Measurements from ENCODE around the gene LRIT2.

Gene LRIT2

DNA sequence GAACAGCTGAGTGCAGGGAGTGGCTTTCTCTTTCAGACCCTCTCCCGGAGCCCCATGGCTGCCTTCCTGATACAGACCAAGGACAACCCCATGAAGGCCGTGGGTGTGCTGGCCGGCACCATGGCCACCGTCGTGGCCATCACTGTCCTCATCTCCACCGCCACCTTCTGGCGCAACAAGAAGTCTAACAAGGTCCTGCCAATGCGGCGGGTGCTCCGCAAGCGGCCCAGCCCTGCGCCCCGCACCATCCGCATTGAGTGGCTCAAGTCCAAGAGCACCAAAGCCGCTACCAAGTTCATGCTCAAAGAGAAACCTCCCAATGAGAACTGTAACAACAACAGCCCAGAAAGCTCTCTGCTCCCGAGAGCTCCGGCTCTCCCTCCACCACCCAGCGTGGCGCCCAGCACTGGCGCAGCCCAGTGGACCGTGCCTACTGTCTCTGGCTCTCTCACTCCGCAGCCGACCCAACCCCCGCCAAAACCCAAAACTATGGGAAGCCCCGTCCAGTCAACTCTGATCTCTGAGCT is 11.2 kb downstream of the LRIT2 start:
- POLR2A ChIA-PET, result no interaction called here
- TF ChIP-seq, protein P1, sequence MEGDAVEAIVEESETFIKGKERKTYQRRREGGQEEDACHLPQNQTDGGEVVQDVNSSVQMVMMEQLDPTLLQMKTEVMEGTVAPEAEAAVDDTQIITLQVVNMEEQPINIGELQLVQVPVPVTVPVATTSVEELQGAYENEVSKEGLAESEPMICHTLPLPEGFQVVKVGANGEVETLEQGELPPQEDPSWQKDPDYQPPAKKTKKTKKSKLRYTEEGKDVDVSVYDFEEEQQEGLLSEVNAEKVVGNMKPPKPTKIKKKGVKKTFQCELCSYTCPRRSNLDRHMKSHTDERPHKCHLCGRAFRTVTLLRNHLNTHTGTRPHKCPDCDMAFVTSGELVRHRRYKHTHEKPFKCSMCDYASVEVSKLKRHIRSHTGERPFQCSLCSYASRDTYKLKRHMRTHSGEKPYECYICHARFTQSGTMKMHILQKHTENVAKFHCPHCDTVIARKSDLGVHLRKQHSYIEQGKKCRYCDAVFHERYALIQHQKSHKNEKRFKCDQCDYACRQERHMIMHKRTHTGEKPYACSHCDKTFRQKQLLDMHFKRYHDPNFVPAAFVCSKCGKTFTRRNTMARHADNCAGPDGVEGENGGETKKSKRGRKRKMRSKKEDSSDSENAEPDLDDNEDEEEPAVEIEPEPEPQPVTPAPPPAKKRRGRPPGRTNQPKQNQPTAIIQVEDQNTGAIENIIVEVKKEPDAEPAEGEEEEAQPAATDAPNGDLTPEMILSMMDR (IDR thresholded peaks at IDR 0.05; ENCODE audit: control extremely low read depth, extremely low read depth, low read depth, missing control alignments), result no peak
- no peak for DNase-seq (ENCODE audit: extremely low spot score)
- CTCF ChIA-PET, result interaction anchor here (0.7 to 6.9 kb wide), 21 partner anchors 11 to 331 kb away, joined by 3 to 74 read pairs (median 4); partner anchors contain the start of gene GHITM

DNA sequence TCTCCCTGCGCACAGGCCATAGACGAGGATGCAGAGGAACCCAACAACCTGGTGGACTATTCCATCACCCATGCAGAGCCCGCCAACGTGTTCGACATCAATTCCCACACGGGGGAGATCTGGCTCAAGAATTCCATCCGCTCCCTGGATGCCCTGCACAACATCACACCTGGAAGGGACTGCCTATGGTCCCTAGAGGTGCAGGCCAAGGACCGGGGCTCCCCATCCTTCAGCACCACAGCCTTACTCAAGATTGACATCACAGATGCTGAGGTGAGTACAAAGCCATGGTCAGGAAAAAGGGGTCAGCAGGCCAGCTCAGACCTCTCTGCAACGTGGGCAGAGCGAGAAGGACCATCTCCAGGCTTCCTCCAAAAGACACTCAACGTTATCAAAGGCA is 12.3 kb downstream of the LRIT2 start:
- TF ChIP-seq, protein P1 (IDR thresholded peaks at IDR 0.05; ENCODE audit: control extremely low read depth, extremely low read depth, low read depth, missing control alignments), result no peak
- POLR2A ChIA-PET, result no interaction called here
- CTCF ChIA-PET, result interaction anchor here (1.3 to 6.9 kb wide), 5 partner anchors 10 to 324 kb away, joined by 3 to 74 read pairs (median 4); no protein-coding TSS in a partner anchor
- no peak for DNase-seq (ENCODE audit: extremely low spot score)

DNA sequence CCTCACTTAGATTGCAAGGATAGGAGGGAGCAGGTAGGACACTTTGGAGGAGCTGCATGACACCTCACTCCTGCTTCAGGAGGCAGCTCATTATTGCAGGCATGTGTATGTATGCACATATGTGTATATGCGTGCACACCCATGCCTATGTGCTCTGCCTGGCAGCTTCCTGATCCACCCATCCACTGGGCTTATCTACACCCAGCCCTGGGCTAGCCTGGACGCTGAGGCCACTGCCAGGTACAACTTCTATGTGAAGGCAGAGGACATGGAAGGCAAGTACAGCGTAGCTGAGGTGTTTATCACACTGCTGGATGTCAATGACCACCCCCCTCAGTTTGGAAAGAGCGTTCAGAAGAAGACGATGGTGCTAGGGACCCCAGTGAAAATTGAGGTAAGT is 13.3 kb downstream of the LRIT2 start:
- TF ChIP-seq, protein P1 (IDR thresholded peaks at IDR 0.05; ENCODE audit: control extremely low read depth, extremely low read depth, low read depth, missing control alignments), result no peak
- DNase-seq (ENCODE audit: extremely low spot score), result no peak
- ChIA-PET POLR2A (no interaction called here), CTCF (interaction anchor here (1.3 to 6.9 kb wide), 4 partner anchors 9 to 325 kb away, joined by 3 to 74 read pairs (median 8); no protein-coding TSS in a partner anchor)

DNA sequence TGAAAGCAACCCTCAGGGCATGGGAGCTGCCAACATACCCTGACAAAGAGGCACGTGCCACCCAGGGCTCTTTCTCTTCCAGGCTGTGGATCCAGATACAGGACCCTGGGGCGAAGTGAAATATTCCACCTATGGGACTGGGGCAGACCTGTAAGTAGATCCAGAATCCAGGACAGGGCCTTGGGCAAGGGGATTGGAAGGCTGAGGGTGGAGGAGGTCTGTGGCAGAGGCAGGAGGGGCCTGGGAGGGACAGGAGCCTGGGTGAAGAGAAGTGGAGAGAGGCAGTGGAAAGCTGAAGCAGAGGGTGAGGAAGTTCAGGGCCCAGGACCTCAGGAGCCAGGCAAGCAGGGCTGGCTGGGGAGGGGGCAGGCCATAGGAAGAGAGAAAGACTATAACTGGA is 13.8 kb downstream of the LRIT2 start:
- ChIA-PET POLR2A (no interaction called here), CTCF (interaction anchor here (1.3 to 6.9 kb wide), 4 partner anchors 9 to 326 kb away, joined by 3 to 74 read pairs (median 8); no protein-coding TSS in a partner anchor)
- TF ChIP-seq, protein P1 (IDR thresholded peaks at IDR 0.05; ENCODE audit: control extremely low read depth, extremely low read depth, low read depth, missing control alignments), result no peak
- no peak for DNase-seq (ENCODE audit: extremely low spot score)

DNA sequence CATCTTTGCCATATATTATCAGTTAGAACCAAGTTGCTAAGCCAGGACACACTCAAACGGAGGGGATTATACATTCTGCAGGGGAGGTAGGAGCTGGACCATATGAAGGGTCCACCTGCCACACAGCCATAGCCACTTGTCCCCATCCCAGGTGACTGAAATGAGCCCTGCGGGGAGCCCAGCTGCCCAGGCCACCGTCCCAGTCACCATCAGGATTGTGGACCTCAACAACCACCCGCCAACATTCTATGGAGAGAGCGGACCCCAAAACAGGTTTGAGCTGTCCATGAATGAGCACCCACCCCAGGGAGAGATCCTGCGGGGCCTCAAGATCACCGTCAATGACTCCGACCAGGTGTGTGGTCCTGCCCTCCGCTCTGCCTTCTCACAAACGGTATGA is 17.3 kb downstream of the LRIT2 start:
- POLR2A ChIA-PET, result no interaction called here
- CTCF ChIA-PET, result interaction anchor here (1.1 to 10.1 kb wide), 5 partner anchors 9 to 67 kb away, joined by 3 to 115 read pairs (median 5); partner anchors contain the start of gene GHITM
- DNase-seq (ENCODE audit: extremely low spot score), result no peak

DNA sequence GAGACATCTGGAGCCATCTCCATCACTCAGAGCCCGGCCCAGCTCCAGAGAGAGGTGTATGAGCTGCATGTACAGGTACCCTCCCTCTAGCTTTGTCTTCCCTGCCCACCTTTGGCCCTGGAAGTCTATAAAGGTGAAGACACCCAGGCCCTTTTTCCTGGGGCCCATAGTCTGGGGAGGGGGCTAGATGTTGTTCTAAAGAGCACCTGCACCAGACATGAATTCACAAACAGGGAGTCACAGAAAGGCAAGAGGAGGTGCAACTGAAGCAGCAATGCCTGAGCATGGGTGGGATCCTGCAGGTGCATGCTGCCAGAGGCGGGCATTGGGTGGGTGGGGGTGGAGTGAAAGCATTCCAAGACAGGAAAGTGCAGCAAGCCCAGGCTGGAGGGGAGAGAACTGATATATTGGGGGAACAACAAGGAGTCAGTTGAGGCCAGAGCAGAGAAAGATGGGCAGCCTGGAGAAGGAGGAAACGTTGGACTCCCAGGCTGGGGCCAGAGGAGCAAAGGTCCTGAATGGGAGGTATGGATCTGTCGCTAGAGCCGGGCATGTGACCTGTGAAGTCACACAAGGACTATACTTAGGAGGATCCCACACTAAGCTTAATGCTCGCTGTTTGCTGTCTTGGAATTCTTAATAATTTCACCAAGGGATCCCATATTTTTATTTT is 19.4 kb downstream of the LRIT2 start:
- ChIA-PET POLR2A (no interaction called here), CTCF (interaction anchor here (0.6 to 10.1 kb wide), 25 partner anchors 9 to 331 kb away, joined by 3 to 115 read pairs (median 4); partner anchors contain the start of genes GHITM and GPR15LG)
- DNase-seq (ENCODE audit: extremely low spot score), result no peak
- TF ChIP-seq, protein P1 (IDR thresholded peaks at IDR 0.05; ENCODE audit: control extremely low read depth, extremely low read depth, low read depth, missing control alignments), result no peak

More for the DNA sequence above, 17.3 kb downstream of the LRIT2 start:
- TF ChIP-seq, protein P1 (IDR thresholded peaks at IDR 0.05; ENCODE audit: control extremely low read depth, extremely low read depth, low read depth, missing control alignments), result no peak
